Cerebellar nuclear complex (tissue), 1 donor: ENCODE measurements around the gene TBC1D8B.

ENCODE experiments used
- DNase-seq, 2 experiments: peaks; one replicate each; lab custom pipeline; 2025; lab: John Stamatoyannopoulos, UW

The TBC1D8B gene

DNA sequence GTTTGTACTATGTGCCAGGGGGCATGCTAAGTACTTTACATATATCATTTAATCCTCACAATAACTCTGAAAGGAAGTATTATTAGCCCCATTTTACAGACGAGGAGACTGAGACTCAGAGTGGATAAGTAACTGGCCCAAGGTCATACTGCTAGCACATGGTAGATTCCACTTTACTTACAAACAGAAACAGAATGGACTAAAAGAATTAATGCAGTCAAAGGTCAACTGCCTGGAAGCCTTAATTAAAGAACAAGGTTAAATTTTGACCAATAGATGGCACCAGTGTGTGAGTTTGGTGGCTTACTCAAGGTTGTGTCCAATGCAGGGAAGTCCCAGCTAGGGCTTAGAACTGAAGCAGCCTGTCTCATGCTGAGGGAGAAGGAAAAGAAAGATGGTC is 96.0 kb downstream of the TBC1D8B start:
- DNase-seq = no peak

DNA sequence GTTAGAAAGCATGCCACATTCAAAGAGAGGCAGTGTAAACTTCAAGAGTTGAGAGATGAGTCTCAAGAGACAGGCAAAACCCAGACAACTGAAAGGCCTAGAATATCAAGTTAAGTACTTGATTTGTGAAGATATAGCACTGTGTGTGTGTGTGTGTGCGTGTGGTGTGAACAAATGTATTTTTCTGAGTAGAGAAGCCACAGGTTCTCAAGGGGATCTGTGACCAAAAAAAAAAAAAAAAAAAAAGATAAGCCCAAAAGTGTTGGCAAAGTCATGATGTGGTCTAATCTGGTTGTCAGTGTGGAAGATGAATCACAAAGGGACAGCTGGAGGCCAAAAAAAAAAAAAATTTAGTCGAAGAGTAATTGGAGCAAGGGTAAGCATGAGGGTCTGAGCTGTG is 96.8 kb downstream of the TBC1D8B start:
- DNase-seq = no peak

DNA sequence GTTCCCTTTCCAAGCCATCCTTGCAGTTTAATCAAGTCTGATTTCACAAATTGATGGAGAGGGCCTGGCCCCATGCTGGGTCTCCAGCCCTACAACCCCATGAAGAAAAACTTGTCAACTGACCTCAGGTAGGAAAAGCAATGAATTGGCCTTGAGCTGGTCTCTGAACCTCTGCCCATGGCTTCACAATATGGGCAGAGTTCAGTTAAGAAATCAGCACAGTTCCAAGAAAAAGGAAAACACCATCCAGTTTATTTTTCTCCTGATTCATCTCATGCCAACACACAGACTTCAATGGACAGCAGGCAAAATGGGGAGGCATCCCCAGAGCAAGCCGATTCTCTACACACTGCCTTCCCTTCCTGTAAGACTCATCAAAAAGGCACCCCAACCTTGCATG is 97.4 kb downstream of the TBC1D8B start:
- DNase-seq = no peak

DNA sequence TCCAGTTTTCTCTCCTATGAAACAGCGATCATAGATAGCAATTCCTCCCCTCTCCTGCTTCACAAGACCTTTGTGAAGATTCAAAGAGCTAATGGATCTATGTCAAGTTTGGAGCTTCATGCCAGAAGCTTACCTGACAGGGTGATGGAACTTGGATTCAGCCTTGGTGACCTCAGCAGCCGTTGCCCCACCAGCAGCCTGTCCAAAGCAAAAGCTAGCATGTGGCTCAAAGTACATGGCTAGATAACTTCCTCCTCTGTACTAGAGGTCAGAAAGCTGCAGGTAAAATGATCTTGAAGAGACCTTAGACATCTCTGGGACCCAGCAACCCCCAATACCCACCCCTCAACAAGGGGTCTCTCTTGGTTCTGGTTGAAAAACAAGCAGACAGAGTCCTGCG is 98.9 kb downstream of the TBC1D8B start:
- DNase-seq = no peak

DNA sequence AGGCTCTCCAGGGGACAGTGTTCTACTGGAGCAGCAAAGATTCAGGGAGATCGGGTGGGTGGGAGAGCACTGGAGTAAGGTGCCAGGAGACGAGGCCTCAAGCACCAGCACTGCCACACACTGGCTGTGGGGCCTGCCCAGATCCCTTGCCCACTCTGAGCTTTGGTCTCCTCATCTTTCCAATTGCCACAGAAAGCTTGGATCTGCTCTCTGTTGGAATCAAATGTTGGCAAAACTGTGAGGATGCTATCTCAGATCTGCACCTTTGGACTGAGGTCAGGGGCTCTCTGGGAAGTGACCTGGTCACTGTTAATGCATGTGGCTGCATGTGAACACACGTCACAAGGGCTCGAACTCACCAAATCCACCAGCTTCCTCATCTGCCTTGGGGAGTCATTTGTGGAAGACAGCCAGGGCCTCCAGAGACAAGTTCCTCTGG is 99.3 kb downstream of the TBC1D8B start:
- DNase-seq = no peak

DNA sequence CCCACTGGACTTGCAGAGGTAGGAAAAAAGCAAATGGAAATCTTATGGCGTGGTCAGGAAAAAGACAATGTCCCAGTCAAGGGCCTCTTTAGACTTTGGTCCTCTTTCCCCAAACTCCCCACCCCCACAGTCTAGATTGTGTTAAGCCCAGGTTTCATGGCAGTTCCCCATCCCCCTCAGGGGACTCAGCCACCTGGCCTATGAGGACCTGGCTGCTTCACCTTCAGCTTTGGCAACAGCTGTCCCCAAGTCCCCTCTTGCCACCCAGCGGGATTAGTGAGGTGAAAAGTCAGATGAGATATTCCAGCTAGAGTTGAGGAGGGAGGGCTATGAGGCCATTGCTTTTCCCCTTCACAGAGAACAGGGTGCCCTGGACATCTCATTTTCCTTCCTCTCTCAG is 100.2 kb downstream of the TBC1D8B start:
- no peak for DNase-seq

DNA sequence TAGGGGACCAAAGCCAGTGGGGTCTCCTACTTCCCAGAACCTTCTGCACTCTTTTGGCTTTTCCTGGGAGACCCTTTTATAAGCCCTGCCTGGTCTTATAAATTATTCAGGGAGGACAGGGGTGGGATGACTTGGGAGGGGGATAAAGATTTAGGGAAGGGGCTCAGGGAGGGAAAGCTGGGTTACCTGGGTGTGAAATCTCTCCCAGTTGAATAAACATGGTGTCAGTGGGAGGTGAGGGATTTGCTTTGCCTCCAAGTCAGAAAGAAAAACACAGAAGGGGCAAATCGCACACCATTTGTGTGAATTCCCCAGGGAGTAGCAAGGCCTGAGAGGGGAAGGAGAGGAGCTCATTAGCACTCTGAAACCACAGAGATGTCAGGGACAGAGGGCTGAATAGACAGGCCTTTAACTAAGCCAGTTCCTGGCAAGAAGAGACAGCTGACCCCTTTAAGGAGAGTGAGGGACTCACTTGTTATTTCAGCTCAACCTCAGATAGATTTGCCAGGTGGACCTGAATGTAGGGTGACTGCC is 100.9 kb downstream of the TBC1D8B start, which contains the start of gene RIPPLY1:
Gene RIPPLY1, minus strand, starts transcription at position 51 of the 534 bp plus-strand sequence. CDS start 54 bp downstream, outside the sequence.
- no peak for DNase-seq

DNA sequence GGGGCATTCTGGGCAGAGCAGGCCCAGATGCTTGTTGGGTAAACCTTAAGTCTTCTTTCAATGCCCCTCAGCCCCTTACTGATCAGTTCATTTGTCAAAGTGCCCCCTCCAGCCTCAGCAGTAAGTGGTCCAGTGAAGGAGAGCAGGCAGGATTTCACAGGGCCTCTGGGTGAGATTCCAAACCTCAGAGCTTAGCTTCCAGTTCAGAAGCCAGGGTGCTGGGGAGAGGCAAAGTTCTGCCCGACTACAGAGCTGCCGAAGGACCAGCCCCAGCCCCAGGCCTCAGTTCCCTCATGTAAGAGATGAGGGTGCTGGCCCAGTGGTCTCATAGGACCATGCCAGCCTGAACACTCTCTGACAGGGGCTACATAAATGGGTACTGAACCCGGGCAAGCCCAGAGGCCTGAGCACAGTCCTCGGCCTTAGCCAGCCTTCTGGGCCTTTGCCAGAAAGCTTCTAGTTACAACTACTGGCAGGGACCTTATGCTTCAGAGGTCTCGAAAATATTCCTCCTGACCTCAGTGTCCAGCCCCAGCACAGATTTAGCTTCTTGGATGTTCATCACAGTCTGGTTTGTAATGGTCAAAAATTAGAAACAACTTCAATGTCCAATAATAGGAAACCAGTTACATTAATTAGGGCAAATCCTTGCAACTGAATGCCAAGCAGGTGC is 101.5 kb downstream of the TBC1D8B start:
- no peak for DNase-seq

DNA sequence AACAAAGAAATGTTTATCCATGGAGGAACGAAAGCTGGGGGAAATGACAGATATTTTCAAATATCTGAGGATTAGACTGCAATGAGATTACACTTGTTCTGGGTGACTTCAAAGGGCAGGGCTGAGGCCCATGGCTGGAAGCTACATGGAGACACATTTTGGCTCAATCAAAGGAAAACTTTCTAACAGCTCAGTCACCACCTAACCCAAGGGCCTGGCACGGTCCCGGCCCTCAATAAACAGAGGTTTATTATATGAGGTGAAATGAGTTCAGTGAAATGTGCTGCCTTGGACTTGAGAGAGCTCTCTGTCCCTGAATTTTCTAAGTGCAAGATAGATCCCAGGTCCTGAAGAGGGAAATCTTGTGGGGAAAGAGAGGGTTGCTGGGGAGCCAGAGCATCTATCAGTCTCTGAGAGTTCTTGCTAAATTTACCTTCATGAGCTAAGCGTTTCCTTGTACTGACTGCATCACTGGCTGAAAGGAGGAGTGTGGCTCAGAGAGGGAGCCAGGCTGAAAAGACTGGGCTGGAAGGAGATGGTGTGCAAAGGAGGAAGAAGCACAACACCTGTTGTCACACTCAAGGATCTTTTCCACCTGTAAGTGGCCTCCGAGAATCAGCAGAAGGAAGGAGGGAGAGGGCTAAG is 102.7 kb downstream of the TBC1D8B start:
- DNase-seq = no peak

DNA sequence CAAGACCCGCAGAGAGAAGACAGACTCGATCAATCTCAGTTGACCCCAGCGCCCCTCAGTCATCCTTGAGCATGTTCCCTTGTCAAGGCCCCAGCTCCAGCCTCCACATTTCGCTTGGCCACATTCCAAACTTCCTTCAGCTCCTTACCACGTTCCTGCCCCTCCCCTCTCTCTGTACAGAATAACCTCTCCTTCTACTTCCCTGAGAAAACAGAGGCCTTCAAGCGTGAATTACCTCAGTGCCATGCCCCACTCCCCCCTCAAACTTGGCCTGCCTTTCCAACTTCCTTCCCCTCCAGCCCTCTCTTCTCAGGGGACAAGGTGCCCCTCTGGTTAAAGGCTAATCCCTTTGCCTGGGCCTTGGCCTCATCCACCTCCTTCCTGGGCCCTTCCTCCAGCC is 103.9 kb downstream of the TBC1D8B start:
- no peak for DNase-seq

DNA sequence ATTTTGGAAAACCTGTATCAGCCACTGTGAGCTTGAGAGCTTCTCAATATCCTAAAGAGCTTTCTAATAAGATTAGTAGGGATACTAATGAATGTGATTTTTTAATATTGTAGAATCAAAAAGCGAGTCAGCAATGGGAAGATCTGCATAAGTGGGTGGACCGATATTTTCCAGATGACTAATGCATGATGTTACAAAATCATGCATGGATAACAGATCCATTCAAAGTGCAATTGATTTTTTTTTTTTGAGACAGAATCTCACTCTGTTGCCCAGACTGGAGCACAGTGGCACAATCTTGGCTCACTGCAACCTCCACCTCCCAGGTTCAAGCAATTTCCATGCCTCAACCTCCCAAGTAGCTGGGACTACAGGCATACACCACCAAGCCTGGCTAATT is 110.4 kb downstream of the TBC1D8B start:
- no peak for DNase-seq

DNA sequence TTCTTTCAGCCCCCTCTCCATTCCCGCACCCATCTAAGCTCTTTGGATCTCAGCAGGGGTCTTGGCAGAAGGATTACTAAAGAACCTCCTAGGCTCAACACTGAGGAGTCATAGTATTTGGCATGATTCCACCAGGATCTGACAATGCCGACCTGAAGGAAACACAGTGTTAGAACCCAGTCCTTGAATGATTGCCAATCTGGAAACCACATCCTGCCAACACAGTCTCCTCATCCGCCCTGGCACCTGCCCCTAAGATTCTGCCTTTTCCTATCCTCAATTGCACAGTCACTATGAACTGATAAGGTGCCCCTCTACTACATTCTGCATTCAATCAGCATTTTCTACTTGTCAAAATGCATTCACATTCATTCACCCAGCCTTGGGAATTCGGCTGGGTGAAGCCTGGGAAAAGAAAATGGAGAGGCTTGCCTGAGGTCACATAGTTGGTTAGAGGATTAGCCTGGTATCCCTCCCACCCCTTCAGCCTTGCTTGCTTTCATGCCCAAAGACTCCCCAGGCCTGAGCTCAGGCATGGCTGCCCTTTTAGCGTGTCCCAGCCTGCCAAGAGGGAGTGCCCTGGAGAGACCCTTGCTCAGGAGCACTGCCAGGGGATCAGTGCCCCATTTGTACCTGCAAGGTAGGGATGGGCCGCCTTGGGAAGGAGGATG is 115.5 kb downstream of the TBC1D8B start:
- no peak for DNase-seq

DNA sequence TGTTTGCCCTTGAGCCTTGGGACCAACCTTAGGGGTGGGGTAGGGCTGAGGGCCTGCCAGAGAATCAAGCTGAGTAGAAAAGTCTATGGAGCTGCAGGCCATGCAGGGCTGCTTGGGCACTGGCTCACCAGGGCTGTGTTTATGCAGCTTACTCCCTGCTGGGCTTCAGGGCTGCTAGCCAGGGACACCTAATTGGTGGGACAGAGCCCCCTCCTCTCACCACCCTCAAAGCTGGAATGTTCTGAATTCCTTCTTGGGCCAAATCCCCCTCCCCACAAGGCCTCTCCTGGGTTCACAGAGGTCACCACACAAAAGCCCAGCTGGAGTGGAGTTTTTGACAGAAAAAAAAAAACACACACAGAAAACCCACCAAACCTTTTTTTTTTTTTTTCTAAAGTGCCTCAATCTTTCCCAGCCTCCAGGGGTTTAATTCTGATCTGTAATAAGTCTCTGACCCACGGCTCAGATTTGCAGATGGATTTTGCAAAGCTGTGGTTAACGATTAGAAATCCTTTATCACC is 117.5 kb downstream of the TBC1D8B start, which contains the start of gene CLDN2:
Gene CLDN2, plus strand, starts transcription at position 471 of the 521 bp plus-strand sequence. CDS start 7,827 bp downstream, outside the sequence.
- DNase-seq = no peak

DNA sequence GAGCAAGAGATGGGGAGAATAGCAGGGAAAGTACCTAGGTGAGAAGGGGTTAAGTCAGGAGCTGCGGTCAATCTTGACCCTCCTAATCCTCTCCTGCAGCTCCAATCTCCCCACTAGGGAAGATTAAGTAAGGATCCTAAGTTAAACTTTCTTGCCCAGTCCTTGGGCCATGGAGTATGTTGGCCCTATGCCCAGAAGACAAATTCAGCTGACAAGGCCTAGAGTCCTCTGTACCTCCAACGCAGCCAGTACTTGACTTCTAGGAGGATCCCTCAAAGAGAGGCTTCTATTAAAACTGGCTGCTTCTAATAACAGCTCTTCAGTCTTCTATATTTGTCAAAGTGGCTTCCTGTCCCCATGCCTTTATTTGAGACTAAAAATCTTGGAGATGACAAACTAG is 119.2 kb downstream of the TBC1D8B start:
- no peak for DNase-seq
